H4 (cell line): ENCODE data around the gene HIP1R. TPM values are rescaled to one million over a fixed set of nuclear protein-coding genes. Genes with fewer than 3 reads are reported as not detected.
A peak's percentile ranks its signal among the peaks of the same experiment; 100 is the strongest.
"Not testable (repeated sequence)": the region's sequence is repeated elsewhere in the genome, so short reads cannot be mapped to it uniquely, and the experiment has no call there.

Experiments
- DNase-seq: peaks from one replicate; pipeline ENCODE4 v3.0.0-alpha.2; 2015; ENCODE audit warnings: low spot score
- total RNA-seq: library from RNA; depleted of rRNA; stranded (reverse); fragments of >200 nt; shearing (Covaris generic); gene quantifications from 2 replicates; pipeline ENCODE4 v1.2.3, GENCODE V29; 2014; rRNA removed

Gene HIP1R
- total RNA-seq, 1 experiment from 2014 or later = 25.6 TPM

- no peak for DNase-seq
Observed at GRCh38 chr12:122893208-122894153, 58.2 kb downstream of the HIP1R start.

- DNase-seq = no peak
Observed at GRCh38 chr12:122894193-122895121, 59.2 kb downstream of the HIP1R start.

GRCh38 chr12:122895320-122895703 is 60.1 kb downstream of the HIP1R start:
- DNase-seq = no peak

GRCh38 chr12:122895704-122896636 is 60.7 kb downstream of the HIP1R start, which contains the start of gene VPS37B:
VPS37B (minus strand) TSS chr12:122896124; CDS start chr12:122896062, 62 bp downstream.
- DNase-seq = peak; percentile 78

GRCh38 chr12:122896662-122897061 is 61.4 kb downstream of the HIP1R start:
- DNase-seq = no peak

- no peak for DNase-seq
Observed at GRCh38 chr12:122899887-122900286, 64.6 kb downstream of the HIP1R start.

GRCh38 chr12:122902854-122903692 is 67.8 kb downstream of the HIP1R start:
- no peak for DNase-seq

- DNase-seq = no peak
Observed at GRCh38 chr12:122903693-122904034, 68.4 kb downstream of the HIP1R start.

- not testable (repeated sequence) for DNase-seq
Observed at GRCh38 chr12:122905258-122905657, 70.0 kb downstream of the HIP1R start.

GRCh38 chr12:122908915-122909314 is 73.7 kb downstream of the HIP1R start:
- no peak for DNase-seq

GRCh38 chr12:122909442-122910288 is 74.4 kb downstream of the HIP1R start:
- no peak for DNase-seq

Other genes with a start within 250 kb of the HIP1R start
- gene HCAR2, start 132.1 kb upstream of the HIP1R start, total RNA-seq = 0.31 TPM in 1 of 2 replicates, not detected in the other
- not detected in 2 replicates for gene HCAR3, start 118.6 kb upstream of the HIP1R start, total RNA-seq
- gene HCAR1, start 104.6 kb upstream of the HIP1R start, total RNA-seq = not detected in 2 replicates
- 50.6 and 55.4 TPM in 2 replicates for gene DENR, start 82.6 kb upstream of the HIP1R start, total RNA-seq
- gene CCDC62, start 60.9 kb upstream of the HIP1R start, total RNA-seq = 0.25 and 0.35 TPM in 2 replicates
- gene VPS37B, start 60.7 kb downstream of the HIP1R start, total RNA-seq = 29.2 and 44.0 TPM in 2 replicates
- gene ABCB9, start 131.0 kb downstream of the HIP1R start, total RNA-seq = 6.5 and 19.3 TPM in 2 replicates
- gene OGFOD2, start 139.8 kb downstream of the HIP1R start, total RNA-seq = 17.5 and 18.1 TPM in 2 replicates
- 111 and 179 TPM in 2 replicates for gene ARL6IP4, start 145.2 kb downstream of the HIP1R start, total RNA-seq